Hepatocyte (in vitro differentiated cells): ENCODE measurements around the gene NDUFS5.

Experiments used
- EZH2 ChIP-seq: fragments of 200-600 bp; sonication (generic); IDR thresholded peaks from 2 replicates; pipeline ENCODE4 v1.6.1; 2016; ENCODE audit warnings: antibody characterized with exemption, mild to moderate bottlenecking, borderline replicate concordance
- TF ChIP-seq, protein P1 (sequence below): fragments of 200-600 bp; sonication (generic); IDR thresholded peaks from 2 replicates; pipeline ENCODE4 v1.5.1; 2016; ENCODE audit warnings: antibody characterized with exemption, mild to moderate bottlenecking; ENCODE audit not compliant: poor library complexity

DNA sequence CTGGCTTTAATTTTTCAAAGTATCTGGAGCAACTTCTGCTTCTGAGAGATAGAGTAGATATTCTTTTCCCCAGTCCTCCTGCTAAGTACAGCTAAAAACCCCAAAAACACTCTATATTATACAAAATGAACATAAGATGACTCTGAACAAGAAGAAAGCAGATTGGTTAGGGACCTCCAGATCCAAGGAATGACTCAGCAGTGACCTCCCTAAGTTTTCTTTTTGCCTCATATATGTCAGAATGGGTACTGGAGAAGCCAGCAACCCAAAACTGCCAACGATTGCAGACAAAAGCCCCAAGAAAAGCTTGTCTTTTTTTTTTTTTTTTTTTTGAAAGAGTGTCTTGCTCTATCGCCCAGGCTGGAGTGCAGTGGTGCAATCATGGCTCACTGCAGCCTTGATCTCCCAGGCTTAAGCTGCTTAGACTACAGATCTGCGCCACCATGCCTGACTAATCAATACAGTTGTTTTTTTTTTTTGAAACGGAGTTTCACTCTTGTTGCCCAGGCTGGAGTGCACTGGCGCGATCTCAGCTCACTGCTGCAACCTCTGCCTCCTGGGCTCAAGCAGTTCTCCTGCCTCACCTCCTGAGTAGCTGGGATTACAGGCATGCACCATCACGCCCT, 22.7 kb downstream of the NDUFS5 start:
- TF ChIP-seq, protein P1, sequence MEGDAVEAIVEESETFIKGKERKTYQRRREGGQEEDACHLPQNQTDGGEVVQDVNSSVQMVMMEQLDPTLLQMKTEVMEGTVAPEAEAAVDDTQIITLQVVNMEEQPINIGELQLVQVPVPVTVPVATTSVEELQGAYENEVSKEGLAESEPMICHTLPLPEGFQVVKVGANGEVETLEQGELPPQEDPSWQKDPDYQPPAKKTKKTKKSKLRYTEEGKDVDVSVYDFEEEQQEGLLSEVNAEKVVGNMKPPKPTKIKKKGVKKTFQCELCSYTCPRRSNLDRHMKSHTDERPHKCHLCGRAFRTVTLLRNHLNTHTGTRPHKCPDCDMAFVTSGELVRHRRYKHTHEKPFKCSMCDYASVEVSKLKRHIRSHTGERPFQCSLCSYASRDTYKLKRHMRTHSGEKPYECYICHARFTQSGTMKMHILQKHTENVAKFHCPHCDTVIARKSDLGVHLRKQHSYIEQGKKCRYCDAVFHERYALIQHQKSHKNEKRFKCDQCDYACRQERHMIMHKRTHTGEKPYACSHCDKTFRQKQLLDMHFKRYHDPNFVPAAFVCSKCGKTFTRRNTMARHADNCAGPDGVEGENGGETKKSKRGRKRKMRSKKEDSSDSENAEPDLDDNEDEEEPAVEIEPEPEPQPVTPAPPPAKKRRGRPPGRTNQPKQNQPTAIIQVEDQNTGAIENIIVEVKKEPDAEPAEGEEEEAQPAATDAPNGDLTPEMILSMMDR = no peak
- TF ChIP-seq EZH2 = no peak
